ENCODE results near the gene MCF2L.

DNA sequence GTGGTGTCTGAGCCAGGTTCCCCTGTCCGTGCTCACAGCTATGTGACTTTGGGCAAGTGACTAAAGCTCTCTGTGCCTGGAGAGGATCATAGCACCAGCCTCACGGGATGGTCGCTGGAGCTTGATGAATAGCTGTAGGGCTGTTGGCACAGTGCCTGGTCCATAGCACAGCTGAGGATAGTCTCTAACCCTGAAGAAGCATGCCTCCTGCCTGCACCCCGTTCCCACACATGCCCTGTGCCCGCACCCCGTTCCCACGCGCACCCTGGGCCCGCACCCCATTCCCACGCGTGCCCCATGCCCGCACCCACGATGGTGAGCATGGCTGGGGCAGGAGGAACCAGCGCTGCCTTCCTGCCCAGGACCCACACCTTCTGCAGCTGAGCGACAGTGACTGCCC, 72.9 kb downstream of the MCF2L start:
- TF ChIP-seq, protein P1, sequence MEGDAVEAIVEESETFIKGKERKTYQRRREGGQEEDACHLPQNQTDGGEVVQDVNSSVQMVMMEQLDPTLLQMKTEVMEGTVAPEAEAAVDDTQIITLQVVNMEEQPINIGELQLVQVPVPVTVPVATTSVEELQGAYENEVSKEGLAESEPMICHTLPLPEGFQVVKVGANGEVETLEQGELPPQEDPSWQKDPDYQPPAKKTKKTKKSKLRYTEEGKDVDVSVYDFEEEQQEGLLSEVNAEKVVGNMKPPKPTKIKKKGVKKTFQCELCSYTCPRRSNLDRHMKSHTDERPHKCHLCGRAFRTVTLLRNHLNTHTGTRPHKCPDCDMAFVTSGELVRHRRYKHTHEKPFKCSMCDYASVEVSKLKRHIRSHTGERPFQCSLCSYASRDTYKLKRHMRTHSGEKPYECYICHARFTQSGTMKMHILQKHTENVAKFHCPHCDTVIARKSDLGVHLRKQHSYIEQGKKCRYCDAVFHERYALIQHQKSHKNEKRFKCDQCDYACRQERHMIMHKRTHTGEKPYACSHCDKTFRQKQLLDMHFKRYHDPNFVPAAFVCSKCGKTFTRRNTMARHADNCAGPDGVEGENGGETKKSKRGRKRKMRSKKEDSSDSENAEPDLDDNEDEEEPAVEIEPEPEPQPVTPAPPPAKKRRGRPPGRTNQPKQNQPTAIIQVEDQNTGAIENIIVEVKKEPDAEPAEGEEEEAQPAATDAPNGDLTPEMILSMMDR (IDR thresholded peaks at IDR 0.05): no peak
- no peak for TF ChIP-seq POLR2AphosphoS5 (IDR thresholded peaks at IDR 0.05)
- TF ChIP-seq POLR2A (IDR thresholded peaks at IDR 0.05): no peak
- no peak for TF ChIP-seq EP300 (IDR thresholded peaks at IDR 0.05; ENCODE audit: low read depth)

Measured in transverse colon (tissue), 4 donors.